K562 (cell line): Measurements from ENCODE around the gene PCK2. TPM values are rescaled to one million over a fixed set of nuclear protein-coding genes. Genes with fewer than 3 reads are reported as not detected.

Source experiments
- ATAC-seq: fragments of 200-7000 bp; cut with Tn5 transposase; 3 replicates; pipeline ENCODE4 v1.9.1; 2020; ENCODE audit warnings: moderate library complexity
- BruUV-seq: library from RNA; stranded (reverse); fragments of 400-500 nt; replicated peaks from 2 replicates; lab custom pipeline; 2021; lab: Mats Ljungman, UMichigan
- CTCF ChIA-PET: fragments of 300-600 bp; formaldehyde crosslinking; extraction: SDS; loops from one replicate; lab custom pipeline; 2021; ENCODE audit warnings: low intra/inter-chr PET ratio; lab: Yijun Ruan, JAX
- POLR2A ChIA-PET: fragments of 300-600, 350-650 bp; sonication (Branson Sonifier 250); formaldehyde crosslinking; extraction: SDS; loops from one replicate; lab custom pipeline; 2021; ENCODE audit warnings: antibody characterized with exemption, inconsistent platforms; lab: Yijun Ruan, JAX
- DNase-seq, 4 experiments: peaks; one replicate each; pipeline versions ENCODE4 v3.0.0 to v3.0.0-alpha.2; 2011 to 2018; ENCODE audit warnings: low spot score in 3 of 4, mixed read lengths in 3 of 4; ENCODE audit errors: extremely low read depth in 1 of 4
- FAIRE-seq: peaks from 2 replicates; lab custom pipeline; 2011; peaks lifted over from hg19 to GRCh38; lab: Jason Lieb, UNC
- H2AFZ ChIP-seq: 2 replicates; pipeline ENCODE4 v1.6.0; 2011; ENCODE audit warnings: low read depth, low read length, control low read depth, inconsistent platforms
- H3K27ac ChIP-seq: fragments of 200-600 bp; 3 replicates; pipeline ENCODE4 v1.8.0; 2011; ENCODE audit warnings: low read depth, mild to moderate bottlenecking, control low read depth, inconsistent platforms, low read length, moderate library complexity, mixed read lengths; ENCODE audit errors: extremely low read depth
- H3K27me3 ChIP-seq, 2 experiments: fragments of 300-600 bp in 1 of 2; 2 replicates in 1 of 2; 3 replicates in 1 of 2; pipeline versions ENCODE4 v1.6.0 to v1.8.0; 2011; ENCODE audit warnings: inconsistent platforms in 2 of 2, low read length in 2 of 2, mild to moderate bottlenecking in 1 of 2, mixed read lengths in 1 of 2, moderate library complexity in 1 of 2; ENCODE audit not compliant: control insufficient read depth in 2 of 2, insufficient read depth in 2 of 2
- H3K36me3 ChIP-seq: fragments of 300-600 bp; 3 replicates; pipeline ENCODE4 v1.8.0; 2011; ENCODE audit warnings: mild to moderate bottlenecking, low read length, inconsistent platforms; ENCODE audit not compliant: control insufficient read depth, insufficient read depth
- H3K4me1 ChIP-seq, 2 experiments: fragments of 200-600 bp in 1 of 2; replicated peaks in 1 of 2; 2 replicates in 1 of 2; 3 replicates in 1 of 2; pipeline versions ENCODE4 v1.5.1 to v1.8.0; 2011; ENCODE audit warnings: inconsistent platforms in 2 of 2, low read length in 2 of 2, mild to moderate bottlenecking in 1 of 2, mixed read lengths in 1 of 2, moderate library complexity in 1 of 2; ENCODE audit not compliant: control insufficient read depth in 2 of 2, insufficient read depth in 2 of 2
- H3K4me2 ChIP-seq: 2 replicates; pipeline ENCODE4 v1.6.1; 2011; ENCODE audit warnings: low read length, control low read depth, inconsistent platforms, mixed read lengths; ENCODE audit not compliant: insufficient read depth
- H3K4me3 ChIP-seq: fragments of 200-600 bp; sonication (generic), shearing (Covaris generic); 2 replicates; pipeline ENCODE4 v1.5.1; 2016; ENCODE audit warnings: control low read depth, inconsistent platforms
- H3K79me2 ChIP-seq: fragments of 200-600 bp; 3 replicates; pipeline ENCODE4 v1.8.0; 2011; ENCODE audit warnings: low read length, inconsistent platforms; ENCODE audit not compliant: control insufficient read depth, insufficient read depth
- H3K9ac ChIP-seq, 2 experiments: 2 replicates each; pipeline versions ENCODE4 v1.6.0 to v1.6.1; 2011; ENCODE audit warnings: low read depth in 2 of 2, low read length in 2 of 2, control low read depth in 1 of 2, inconsistent platforms in 1 of 2, mild to moderate bottlenecking in 1 of 2, mixed read lengths in 1 of 2; ENCODE audit not compliant: insufficient read depth in 1 of 2
- H3K9me1 ChIP-seq: one replicate; pipeline ENCODE4 v1.6.0; 2011; ENCODE audit warnings: inconsistent platforms, mild to moderate bottlenecking, low read length, moderate library complexity; ENCODE audit not compliant: control insufficient read depth, insufficient read depth
- H3K9me3 ChIP-seq: replicated peaks from 2 replicates; pipeline ENCODE4 v1.5.1; 2011; ENCODE audit warnings: low read depth, low read length, inconsistent platforms; ENCODE audit not compliant: control insufficient read depth, insufficient read depth
- H4K20me1 ChIP-seq: replicated peaks from 2 replicates; pipeline ENCODE4 v1.6.1; 2011; ENCODE audit warnings: low read length, inconsistent platforms, mixed read lengths; ENCODE audit not compliant: control insufficient read depth, insufficient read depth
- ARID4B ChIP-seq: sonication (generic); formaldehyde crosslinking; IDR thresholded peaks from 2 replicates; pipeline ENCODE4 v1.8.0; 2022; ENCODE audit warnings: mild to moderate bottlenecking, missing genetic modification reagents
- DEAF1 ChIP-seq: fragments of 450-650 bp; formaldehyde crosslinking; IDR thresholded peaks from 2 replicates; pipeline ENCODE4 v1.4.0; 2020; ENCODE audit warnings: mild to moderate bottlenecking, moderate library complexity
- ESRRB ChIP-seq: fragments of 250-450 bp; sonication (Bioruptor Pico); IDR thresholded peaks from 2 replicates; pipeline ENCODE4 v1.5.0; 2020; ENCODE audit warnings: mild to moderate bottlenecking, moderate library complexity, borderline replicate concordance
- ILF3 ChIP-seq: fragments of 450-650 bp; IDR thresholded peaks from 2 replicates; pipeline ENCODE4 v1.6.1; 2018; ENCODE audit warnings: antibody characterized with exemption, mild to moderate bottlenecking, moderate library complexity, borderline replicate concordance
- LARP7 ChIP-seq: fragments of 450-650 bp; IDR thresholded peaks from 2 replicates; pipeline ENCODE4 v1.6.1; 2016
- PKNOX1 ChIP-seq: fragments of 450-650 bp; IDR thresholded peaks from 2 replicates; pipeline ENCODE4 v1.6.1; 2016
- SAP30 ChIP-seq: fragments of 200-600 bp; sonication (generic); IDR thresholded peaks from 2 replicates; pipeline ENCODE4 v1.6.1; 2012; ENCODE audit warnings: borderline replicate concordance, low read depth, mild to moderate bottlenecking, moderate library complexity, low read length, control low read depth, inconsistent platforms; ENCODE audit not compliant: insufficient read depth, poor library complexity, severe bottlenecking
- SRSF7 ChIP-seq: fragments of 200-400 bp; formaldehyde crosslinking; optimal IDR thresholded peaks from 2 replicates; pipeline ENCODE3; 2017; ENCODE audit warnings: mild to moderate bottlenecking, low read depth, low read length
- ZNF639 ChIP-seq, 2 experiments: fragments of 200-800 bp in 1 of 2; sonication (Bioruptor generic) in 1 of 2; sonication (generic) in 1 of 2; formaldehyde crosslinking in 1 of 2; IDR thresholded peaks in 1 of 2; conservative IDR thresholded peaks in 1 of 2; 2 replicates each; pipeline versions ENCODE4 v1.5.0 to v1.6.1; 2016 to 2020; ENCODE audit warnings: missing compliant biosample characterization in 1 of 2, missing genetic modification characterization in 1 of 2, missing genetic modification reagents in 1 of 2
- WGBS: fragments of 100-300 bp; shearing (Covaris generic); methylation state at CpG from one replicate; pipeline ENCODE4 v1.1.6; 2016; ENCODE audit warnings: low coverage, mixed read lengths; ENCODE audit not compliant: insufficient coverage; ENCODE audit errors: missing lambda C conversion rate; 5-methylcytosine and 5-hydroxymethylcytosine counted together
- in situ Hi-C: fragments of 300-500 bp; cut with MboI; formaldehyde crosslinking; loops from 4 replicates; pipeline ENCODE4 v1.15.0; 2018; ENCODE audit warnings: inconsistent platforms, mixed read lengths
- intact Hi-C: fragments of 100-400 bp; cut with micrococcal nuclease; formaldehyde crosslinking; loops from 2 replicates; pipeline ENCODE4 v1.14.2; 2022
- polyA plus RNA-seq, 8 experiments: library from polyadenylated mRNA; depleted of rRNA in 4 of 8; stranded (reverse) in 5 of 8; unstranded in 3 of 8; fragments of >200 nt; fragmentation: Nextera tagmentation in 2 of 8; fragmentation: Illumina TruSeq in 1 of 8; extraction: Ambion mirVana in 2 of 8; extraction: Trizol in 1 of 8; gene quantifications; 2 replicates each; pipeline versions ENCODE4 v1.2.1 to v1.2.3, GENCODE V29; 2011 to 2014; ENCODE audit warnings: inconsistent platforms in 1 of 8, missing spikeins in 1 of 8
- total RNA-seq, 7 experiments: library from RNA; depleted of rRNA in 6 of 7; stranded (reverse); fragments of >200 nt in 6 of 7; fragmentation: Illumina TruSeq in 2 of 7; extraction: Trizol in 2 of 7; gene quantifications; 2 replicates each; pipeline versions ENCODE4 v1.2.1 to v1.2.3, GENCODE V29; 2011 to 2021; ENCODE audit warnings: low replicate concordance in 1 of 7

PCK2 gene
- total and polyA plus RNA-seq, 9 of the 15 experiments (the other 6 are each of a cell fraction or from before 2014, with no cell fraction given): 3.3 to 60.9 (median 30.4) TPM

- CTCF ChIA-PET: no interaction called here
- H3K4me1 ChIP-seq: peaks cover 20 to 22% of the 10 kb centered on the region in 2 experiments; a peak in 4 of 5 replicates
- peak; percentile 11 for FAIRE-seq
- peak overlapping the region; percentile 96 to 100 for H3K9ac ChIP-seq
- H3K79me2 ChIP-seq: peaks cover 29% of the 10 kb centered on the region
- 0 out of 3 replicates have a peak, but pooled peaks have one; percentile 0 for ATAC-seq
- intact Hi-C loops (loop anchor here (2.0 to 10.0 kb wide), 3 partner anchors 20 to 80 kb away; partner anchors contain the start of genes DCAF11, EMC9, NRL and PSME2), in situ Hi-C loops (loop anchor here (5.0 kb wide), 1 partner anchor 38 kb away; no protein-coding TSS in a partner anchor)
- BruUV-seq: TSS peak; percentile 77
- POLR2A ChIA-PET: interaction anchor here (0.8 to 5.8 kb wide), 12 partner anchors 8 to 384 kb away, joined by 3 to 40 read pairs (median 5); partner anchors contain the start of genes EMC9, PSME1, TINF2 and TM9SF1
- H2AFZ ChIP-seq: peak overlapping the region; percentile 77
- H3K27me3 ChIP-seq: no peaks in the 10 kb centered on the region
- DNase-seq: peak in 1 of 4 experiments; percentile 12
- peaks cover 32% of the 10 kb centered on the region; the same call in 2 of the 3 replicates for H3K36me3 ChIP-seq
- no peaks in the 10 kb centered on the region for H3K9me1 ChIP-seq
- H4K20me1 ChIP-seq: 0 out of 2 replicates have a peak, but pooled peaks cover 2% of the 10 kb centered on the region
- H3K4me2 ChIP-seq: peak overlapping the region; percentile 95
- 0% methylated on average over 8 of the region's 14 CpGs for WGBS
- peak overlapping the region; percentile 99 for H3K4me3 ChIP-seq
- H3K9me3 ChIP-seq: no peaks in the 10 kb centered on the region
- H3K27ac ChIP-seq: peak overlapping the region; percentile 98
- TF ChIP-seq ESRRB (CRISPR knock-in tag): no peak
- TF ChIP-seq ILF3: 0 out of 2 replicates have a peak, but pooled peaks have one; percentile 23
- TF ChIP-seq SRSF7: no peak
- TF ChIP-seq ARID4B (CRISPR knock-in tag): 0 out of 2 replicates have a peak, but pooled peaks have one; percentile 14
- TF ChIP-seq DEAF1 (CRISPR knock-in tag): no peak
- TF ChIP-seq ZNF639 (CRISPR knock-in tag; conservative IDR thresholded peaks at IDR 0.05 in 1 of 2, IDR thresholded peaks at IDR 0.05 in 1 of 2): 0 out of 4 replicates have a peak, but pooled peaks of 1 of the 2 experiments have one; percentile 1
- no peak for TF ChIP-seq PKNOX1
- no peak for TF ChIP-seq LARP7
- peak; percentile 1 for TF ChIP-seq SAP30
Observed at GRCh38 chr14:24094841-24095270, 745 bp downstream of the PCK2 start.
